Trophoblast cell (in vitro differentiated cells and primary cell): ENCODE measurements around the gene C5orf52.

Experiments
- DNase-seq, 2 donors: peaks; one replicate each; pipeline ENCODE4 v3.0.0-alpha.2; 2016
- H2AFZ ChIP-seq: 2 replicates; pipeline ENCODE4 v1.6.1; 2013; ENCODE audit warnings: low read length, moderate library complexity, mild to moderate bottlenecking; ENCODE audit not compliant: insufficient read depth, poor library complexity
- H2AK5ac ChIP-seq: 2 replicates; pipeline ENCODE4 v1.6.1; 2013; ENCODE audit warnings: mild to moderate bottlenecking, low read length
- H2BK120ac ChIP-seq: 2 replicates; pipeline ENCODE4 v1.6.1; 2013; ENCODE audit warnings: low read length, mild to moderate bottlenecking, moderate library complexity; ENCODE audit not compliant: insufficient read depth, poor library complexity
- H2BK12ac ChIP-seq: 2 replicates; pipeline ENCODE4 v1.6.1; 2013; ENCODE audit warnings: mild to moderate bottlenecking, low read length, moderate library complexity
- H2BK5ac ChIP-seq: 2 replicates; pipeline ENCODE4 v1.6.1; 2013; ENCODE audit warnings: low read length, low read depth, moderate library complexity, mild to moderate bottlenecking; ENCODE audit not compliant: poor library complexity
- H3K14ac ChIP-seq: 2 replicates; pipeline ENCODE4 v1.6.1; 2013; ENCODE audit warnings: mild to moderate bottlenecking, low read length
- H3K18ac ChIP-seq: 2 replicates; pipeline ENCODE4 v1.6.1; 2013; ENCODE audit warnings: mild to moderate bottlenecking, low read length
- H3K23ac ChIP-seq: 2 replicates; pipeline ENCODE4 v1.6.1; 2013; ENCODE audit warnings: low read length
- H3K27ac ChIP-seq: 2 replicates; pipeline ENCODE4 v1.5.1; 2013; ENCODE audit warnings: low read depth, mild to moderate bottlenecking, inconsistent platforms, low read length, moderate library complexity
- H3K27me3 ChIP-seq: 2 replicates; pipeline ENCODE4 v1.6.1; 2013; ENCODE audit warnings: inconsistent platforms, mild to moderate bottlenecking, low read length, moderate library complexity; ENCODE audit not compliant: insufficient read depth
- H3K36me3 ChIP-seq, 2 experiments: 1 replicate in 1 of 2; 2 replicates in 1 of 2; pipeline ENCODE4 v1.6.1; 2013; ENCODE audit warnings: low read length in 2 of 2, mild to moderate bottlenecking in 2 of 2, moderate library complexity in 1 of 2; ENCODE audit not compliant: insufficient read depth in 2 of 2, control insufficient read depth in 1 of 2
- H3K4ac ChIP-seq: 2 replicates; pipeline ENCODE4 v1.6.1; 2013; ENCODE audit warnings: low read depth, mild to moderate bottlenecking, low read length, moderate library complexity
- H3K4me1 ChIP-seq, 2 experiments: 1 replicate in 1 of 2; 2 replicates in 1 of 2; pipeline ENCODE4 v1.6.1; 2013; ENCODE audit warnings: low read length in 2 of 2, mild to moderate bottlenecking in 2 of 2, moderate library complexity in 1 of 2; ENCODE audit not compliant: insufficient read depth in 2 of 2, control insufficient read depth in 1 of 2
- H3K4me2 ChIP-seq: 2 replicates; pipeline ENCODE4 v1.6.1; 2013; ENCODE audit warnings: inconsistent platforms, mild to moderate bottlenecking, low read length, moderate library complexity
- H3K4me3 ChIP-seq: 2 replicates; pipeline ENCODE4 v1.5.1; 2013; ENCODE audit warnings: mild to moderate bottlenecking, low read depth, low read length, inconsistent platforms
- H3K79me1 ChIP-seq: one replicate; pipeline ENCODE4 v1.6.1; 2013; ENCODE audit warnings: low read length
- H3K79me2 ChIP-seq: 2 replicates; pipeline ENCODE4 v1.6.1; 2013; ENCODE audit warnings: low read length, mild to moderate bottlenecking; ENCODE audit not compliant: control insufficient read depth, insufficient read depth, poor library complexity
- H3K9ac ChIP-seq: 2 replicates; pipeline ENCODE4 v1.6.1; 2013; ENCODE audit warnings: mild to moderate bottlenecking, low read length
- H3K9me3 ChIP-seq: 2 replicates; pipeline ENCODE4 v1.6.1; 2013; ENCODE audit warnings: low read depth, mild to moderate bottlenecking, control low read depth, inconsistent platforms, low read length; ENCODE audit not compliant: insufficient read depth
- H4K12ac ChIP-seq: 2 replicates; pipeline ENCODE4 v1.6.1; 2013; ENCODE audit warnings: low read depth, mild to moderate bottlenecking, low read length, moderate library complexity
- H4K8ac ChIP-seq: 2 replicates; pipeline ENCODE4 v1.6.1; 2013; ENCODE audit warnings: low read depth, mild to moderate bottlenecking, low read length, moderate library complexity
- H4K91ac ChIP-seq: one replicate; pipeline ENCODE4 v1.6.1; 2013; ENCODE audit warnings: low read depth, mild to moderate bottlenecking, low read length, moderate library complexity
- WGBS: extraction: QIAGEN DNeasy Blood & Tissue Kit; methylation state at CpG from one replicate; pipeline ENCODE4 v1.1.7; 2013; ENCODE audit warnings: missing lambda C conversion rate; ENCODE audit not compliant: insufficient read length, insufficient coverage; ENCODE audit errors: extremely low coverage; 5-methylcytosine and 5-hydroxymethylcytosine counted together

C5orf52 gene

DNA sequence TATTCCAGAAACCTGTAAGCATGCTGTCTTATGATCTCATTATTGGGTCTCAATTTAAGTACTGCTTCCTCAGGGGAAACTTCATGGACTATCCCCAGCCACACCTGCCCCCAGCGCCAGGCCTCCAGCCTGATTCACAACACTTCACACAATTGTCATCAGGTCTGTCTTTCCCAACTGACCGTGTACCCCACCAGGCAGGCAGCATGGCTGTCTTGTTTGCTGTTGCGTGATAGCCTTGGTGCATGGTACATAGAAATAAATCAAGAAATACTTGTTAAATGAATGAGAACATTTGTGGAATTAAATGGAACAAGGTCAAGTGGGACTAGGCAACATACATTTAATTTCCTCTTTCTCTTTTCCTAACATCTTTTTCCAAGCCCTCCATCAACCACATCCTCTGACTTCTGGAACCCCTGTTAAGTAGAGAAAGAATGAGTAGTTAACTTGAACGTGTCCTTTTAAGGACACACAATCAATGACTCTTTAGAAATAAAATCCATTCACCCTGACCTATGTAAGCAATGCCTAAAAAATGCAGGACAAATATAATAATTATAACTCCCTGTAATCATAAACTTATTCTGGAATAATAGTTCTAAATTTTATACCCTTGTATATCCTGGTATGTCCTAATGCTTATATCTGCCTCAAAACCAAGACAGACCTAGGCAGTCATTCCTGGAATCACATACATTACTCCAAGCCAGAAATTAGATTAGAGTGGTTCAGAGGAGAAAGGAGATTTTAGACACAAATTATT is 42.7 kb downstream of the C5orf52 start:
- Histone ChIP-seq H2BK5ac (no peak overlapping the region), H2BK12ac (no peak overlapping the region), H3K4ac (no peak overlapping the region), H3K79me1 (no peaks in the 10 kb centered on the region), H3K79me2 (no peaks in the 10 kb centered on the region), H3K4me1 (no peaks in the 10 kb centered on the region), H4K91ac (no peak overlapping the region), H3K18ac (no peak overlapping the region), H3K23ac (no peak overlapping the region), H3K9me3 (no peaks in the 10 kb centered on the region), H3K27ac (no peak overlapping the region), H3K14ac (no peak overlapping the region), H3K36me3 (no peaks in the 10 kb centered on the region), H3K4me3 (no peak overlapping the region), H4K12ac (no peak overlapping the region), H2AFZ (no peak overlapping the region), H2AK5ac (no peak overlapping the region), H3K9ac (no peak overlapping the region), H2BK120ac (no peak overlapping the region), H3K27me3 (no peaks in the 10 kb centered on the region), H4K8ac (no peak overlapping the region), H3K4me2 (no peak overlapping the region)
- no CpG with 5 or more reads among the region's 4 CpGs for WGBS
- DNase-seq: no peak

DNA sequence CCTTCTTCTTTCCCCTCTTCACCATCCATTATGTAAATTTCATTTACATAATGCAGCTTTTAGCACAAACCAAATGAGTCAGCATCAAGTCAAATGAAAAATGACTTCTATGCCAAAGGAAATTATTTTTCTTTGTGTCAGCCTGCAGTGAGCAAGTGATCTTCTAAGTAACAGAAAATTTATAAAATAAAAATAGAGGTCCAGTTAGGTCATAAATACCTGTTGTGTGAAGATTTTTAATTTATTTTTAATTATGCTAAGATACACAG is 43.2 kb downstream of the C5orf52 start:
- Histone ChIP-seq H3K27me3 (no peaks in the 10 kb centered on the region), H2BK120ac (no peak overlapping the region), H3K14ac (no peak overlapping the region), H3K4ac (no peak overlapping the region), H3K79me1 (no peaks in the 10 kb centered on the region), H3K9me3 (no peaks in the 10 kb centered on the region), H2BK12ac (no peak overlapping the region), H2AFZ (no peak overlapping the region), H3K27ac (no peak overlapping the region), H2BK5ac (no peak overlapping the region), H4K91ac (no peak overlapping the region), H3K79me2 (no peaks in the 10 kb centered on the region), H3K23ac (no peak overlapping the region), H4K8ac (no peak overlapping the region), H3K4me1 (no peaks in the 10 kb centered on the region), H4K12ac (no peak overlapping the region), H3K9ac (no peak overlapping the region), H2AK5ac (no peak overlapping the region), H3K4me2 (no peak overlapping the region), H3K4me3 (no peak overlapping the region), H3K36me3 (no peaks in the 10 kb centered on the region), H3K18ac (no peak overlapping the region)
- DNase-seq: no peak

DNA sequence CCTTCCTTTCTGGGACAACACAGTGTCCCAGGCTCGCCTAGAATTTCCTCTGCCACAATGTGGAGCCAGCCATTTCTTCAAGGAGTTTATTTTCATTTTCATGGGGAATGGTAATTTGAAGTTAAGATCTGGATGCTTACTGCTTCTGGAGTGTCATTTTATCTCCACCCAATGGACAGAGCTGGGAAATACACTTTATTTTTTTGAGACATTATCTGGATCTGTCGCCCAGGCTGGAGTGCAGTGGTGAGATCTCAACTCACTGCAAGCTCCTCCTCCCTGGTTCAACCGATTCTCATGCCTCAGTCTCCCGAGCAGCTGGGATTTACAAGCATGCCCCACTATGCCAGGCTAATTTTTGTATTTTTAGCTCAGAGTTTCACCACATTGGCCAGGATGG is 47.2 kb downstream of the C5orf52 start:
- Histone ChIP-seq H2AK5ac (no peak overlapping the region), H3K9me3 (no peaks in the 10 kb centered on the region), H3K18ac (no peak overlapping the region), H3K4ac (no peak overlapping the region), H2AFZ (no peak overlapping the region), H2BK120ac (no peak overlapping the region), H4K91ac (no peak overlapping the region), H3K36me3 (no peaks in the 10 kb centered on the region), H3K4me2 (no peak overlapping the region), H3K14ac (no peak overlapping the region), H4K12ac (no peak overlapping the region), H3K4me1 (no peaks in the 10 kb centered on the region), H2BK5ac (no peak overlapping the region), H2BK12ac (no peak overlapping the region), H3K79me2 (no peaks in the 10 kb centered on the region), H3K4me3 (no peak overlapping the region), H4K8ac (no peak overlapping the region), H3K9ac (no peak overlapping the region), H3K27ac (no peak overlapping the region), H3K27me3 (no peaks in the 10 kb centered on the region), H3K23ac (no peak overlapping the region), H3K79me1 (no peaks in the 10 kb centered on the region)
- peak in 1 of 2 donors; percentile 81 for DNase-seq
- no CpG with 5 or more reads among the region's 4 CpGs for WGBS

DNA sequence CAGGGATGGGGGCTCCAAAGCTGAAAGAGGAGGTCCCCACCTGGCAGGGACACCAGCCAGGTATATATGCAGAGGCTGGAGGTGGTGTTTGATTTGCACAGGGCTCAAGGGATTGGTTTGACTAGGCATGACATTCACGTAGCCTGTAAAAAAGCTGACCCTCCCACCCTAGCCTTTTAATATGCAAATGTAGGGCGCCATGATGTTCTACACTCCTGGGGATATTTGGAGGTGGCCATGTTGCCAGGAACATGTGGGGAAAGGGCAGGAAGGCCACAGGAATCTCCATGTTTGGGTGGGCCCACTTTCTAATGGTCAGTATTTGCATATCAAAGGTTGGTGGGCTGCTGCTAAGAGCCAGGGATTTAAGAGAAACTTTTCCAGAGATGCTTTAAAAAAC is 47.9 kb downstream of the C5orf52 start:
- Histone ChIP-seq H3K4me3 (no peak overlapping the region), H3K79me1 (no peaks in the 10 kb centered on the region), H3K18ac (no peak overlapping the region), H2BK120ac (no peak overlapping the region), H3K27me3 (no peaks in the 10 kb centered on the region), H3K14ac (no peak overlapping the region), H2BK12ac (peak overlapping the region; percentile 40), H3K23ac (no peak overlapping the region), H2BK5ac (no peak overlapping the region), H3K36me3 (no peaks in the 10 kb centered on the region), H3K9ac (no peak overlapping the region), H3K4me2 (no peak overlapping the region), H3K79me2 (no peaks in the 10 kb centered on the region), H4K8ac (no peak overlapping the region), H3K4me1 (no peaks in the 10 kb centered on the region), H3K9me3 (no peaks in the 10 kb centered on the region), H3K4ac (no peak overlapping the region), H3K27ac (no peak overlapping the region), H2AK5ac (peak overlapping the region; percentile 14), H4K12ac (no peak overlapping the region), H4K91ac (peak overlapping the region; percentile 6), H2AFZ (no peak overlapping the region)
- WGBS: no CpG with 5 or more reads among the region's 2 CpGs
- DNase-seq: no peak
